Transverse colon (tissue), 4 donors: Measurements from ENCODE around the gene SMC1A. TPM values are rescaled to one million over a fixed set of nuclear protein-coding genes. Genes with fewer than 3 reads are reported as not detected.

Source experiments
- DNase-seq: peaks from one replicate; pipeline ENCODE4 v3.0.0-alpha.2; 2019
- H3K27ac ChIP-seq, 4 donors: fragments of 200-600 bp; sonication (generic); 2 replicates each; pipeline ENCODE4 v1.5.1; 2016 to 2018; ENCODE audit warnings: inconsistent platforms in 4 of 4
- H3K27me3 ChIP-seq: fragments of 200-600 bp; sonication (generic); 2 replicates; pipeline ENCODE4 v1.5.1; 2017; ENCODE audit warnings: inconsistent platforms
- H3K36me3 ChIP-seq, 4 donors: fragments of 200-600 bp; sonication (generic); 2 replicates each; pipeline ENCODE4 v1.5.1; 2017 to 2019; ENCODE audit warnings: inconsistent platforms in 4 of 4
- H3K4me1 ChIP-seq, 4 donors: fragments of 200-600 bp; sonication (generic); 2 replicates each; pipeline ENCODE4 v1.5.1; 2017 to 2020; ENCODE audit warnings: inconsistent platforms in 4 of 4
- H3K4me3 ChIP-seq, 4 donors: fragments of 200-600 bp; sonication (generic); 1 replicate in 1 of 4; 2 replicates in 3 of 4; pipeline versions ENCODE4 v1.5.1 to v1.6.1; 2017 to 2019; ENCODE audit warnings: inconsistent platforms in 4 of 4
- H3K9me3 ChIP-seq, 2 donors: fragments of 200-600 bp; sonication (generic); 2 replicates each; pipeline ENCODE4 v1.5.1; 2017 to 2019; ENCODE audit warnings: inconsistent platforms in 2 of 2
- EP300 ChIP-seq: sonication (generic); formaldehyde crosslinking; IDR thresholded peaks from one replicate; pipeline ENCODE4 v1.6.1; 2017; ENCODE audit warnings: antibody characterized with exemption, low read depth
- POLR2A ChIP-seq: fragments of 450-650 bp; IDR thresholded peaks from one replicate; pipeline ENCODE4 v1.6.1; 2016; ENCODE audit warnings: antibody characterized with exemption, mild to moderate bottlenecking, moderate library complexity
- POLR2AphosphoS5 ChIP-seq, 3 donors: sonication (generic); formaldehyde crosslinking; IDR thresholded peaks; one replicate each; pipeline ENCODE4 v1.6.1; 2016; ENCODE audit warnings: antibody characterized with exemption in 3 of 3
- WGBS, 2 donors: methylation state at CpG; one replicate each; pipeline ENCODE4 v1.1.5; 2018; ENCODE audit warnings: low coverage in 1 of 2; 5-methylcytosine and 5-hydroxymethylcytosine counted together
- in situ Hi-C, 4 donors: fragments of 200-750 bp; cut with MboI; loops; one replicate each; pipeline versions ENCODE4 v1.15.0 to v1.15.1; 2017; ENCODE audit warnings: low sequenced_read_pairs in 3 of 4, low pct_ligation_motif_present in 1 of 4, low pct_unique_long_range_greater_than_20kb in 1 of 4
- intact Hi-C: fragments of 100-400 bp; cut with DNase I; formaldehyde crosslinking; loops from one replicate; pipeline ENCODE4 v1.15.1; 2023; ENCODE audit warnings: low total_unique reads
- total RNA-seq, 4 donors: library from RNA; depleted of rRNA; stranded (reverse); fragments of >200 nt; gene quantifications; one replicate each; pipeline ENCODE4 v1.1.0, GENCODE V29; 2016
- TF ChIP-seq, protein P1 (sequence below), 5 experiments: fragments of 200-600 bp in 3 of 5; fragments of 450-650 bp in 2 of 5; sonication (generic) in 3 of 5; IDR thresholded peaks; 1 replicate in 2 of 5; 2 replicates in 3 of 5; pipeline ENCODE4 v1.5.1; 2016 to 2017; ENCODE audit warnings: antibody characterized with exemption in 5 of 5, inconsistent platforms in 3 of 5, mild to moderate bottlenecking in 2 of 5, moderate library complexity in 1 of 5

Gene SMC1A
- total RNA-seq, 4 donors from 2014 or later: 25.3 to 113 (median 52.9) TPM

DNA sequence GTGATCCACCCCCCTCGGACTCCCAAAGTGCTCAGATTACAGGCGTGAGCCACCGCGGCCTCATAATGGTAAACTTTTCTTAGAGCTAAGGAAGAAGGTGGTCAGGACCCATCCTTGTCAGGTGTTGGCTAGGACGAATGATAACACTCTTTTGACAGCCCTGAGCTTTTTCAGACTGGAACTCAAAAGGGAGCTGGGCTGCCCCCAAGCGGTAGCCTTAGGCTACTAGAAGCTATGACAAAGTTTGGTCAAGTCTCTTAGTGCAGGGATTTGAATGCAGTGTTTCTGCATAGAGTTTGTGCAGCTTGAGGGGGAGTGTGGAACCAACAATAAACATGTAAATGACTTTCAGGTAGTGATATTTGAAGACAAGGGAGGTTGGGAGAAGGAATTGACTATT, 23.5 kb upstream of the SMC1A start:
- TF ChIP-seq, protein P1, sequence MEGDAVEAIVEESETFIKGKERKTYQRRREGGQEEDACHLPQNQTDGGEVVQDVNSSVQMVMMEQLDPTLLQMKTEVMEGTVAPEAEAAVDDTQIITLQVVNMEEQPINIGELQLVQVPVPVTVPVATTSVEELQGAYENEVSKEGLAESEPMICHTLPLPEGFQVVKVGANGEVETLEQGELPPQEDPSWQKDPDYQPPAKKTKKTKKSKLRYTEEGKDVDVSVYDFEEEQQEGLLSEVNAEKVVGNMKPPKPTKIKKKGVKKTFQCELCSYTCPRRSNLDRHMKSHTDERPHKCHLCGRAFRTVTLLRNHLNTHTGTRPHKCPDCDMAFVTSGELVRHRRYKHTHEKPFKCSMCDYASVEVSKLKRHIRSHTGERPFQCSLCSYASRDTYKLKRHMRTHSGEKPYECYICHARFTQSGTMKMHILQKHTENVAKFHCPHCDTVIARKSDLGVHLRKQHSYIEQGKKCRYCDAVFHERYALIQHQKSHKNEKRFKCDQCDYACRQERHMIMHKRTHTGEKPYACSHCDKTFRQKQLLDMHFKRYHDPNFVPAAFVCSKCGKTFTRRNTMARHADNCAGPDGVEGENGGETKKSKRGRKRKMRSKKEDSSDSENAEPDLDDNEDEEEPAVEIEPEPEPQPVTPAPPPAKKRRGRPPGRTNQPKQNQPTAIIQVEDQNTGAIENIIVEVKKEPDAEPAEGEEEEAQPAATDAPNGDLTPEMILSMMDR (IDR thresholded peaks at IDR 0.05): peak; percentile 21 to 49 (median 44)
- TF ChIP-seq POLR2A: no peak
- no peak for TF ChIP-seq POLR2AphosphoS5 (IDR thresholded peaks at IDR 0.05)
- no peak for TF ChIP-seq EP300
- peaks cover 0 to 11% (median 2%) of the 10 kb centered on the region in 4 donors for H3K4me1 ChIP-seq
- in situ Hi-C loops: loop anchor here in 2 of 4 donors (10.0 to 25.0 kb wide), 2 partner anchors 131 to 134 kb away; no protein-coding TSS in a partner anchor
- intact Hi-C loops: no loop called here
- peak; percentile 43 for DNase-seq
- no peaks in the 10 kb centered on the region for H3K27me3 ChIP-seq
- H3K4me3 ChIP-seq: no peak overlapping the region
- no peaks in the 10 kb centered on the region for H3K9me3 ChIP-seq
- WGBS, 2 donors: 23% methylated on average over 6 of the region's 6 CpGs; no CpG with 5 or more reads in 1 of the 2 donors
- no peaks in the 10 kb centered on the region for H3K36me3 ChIP-seq
- H3K27ac ChIP-seq: no peak overlapping the region

DNA sequence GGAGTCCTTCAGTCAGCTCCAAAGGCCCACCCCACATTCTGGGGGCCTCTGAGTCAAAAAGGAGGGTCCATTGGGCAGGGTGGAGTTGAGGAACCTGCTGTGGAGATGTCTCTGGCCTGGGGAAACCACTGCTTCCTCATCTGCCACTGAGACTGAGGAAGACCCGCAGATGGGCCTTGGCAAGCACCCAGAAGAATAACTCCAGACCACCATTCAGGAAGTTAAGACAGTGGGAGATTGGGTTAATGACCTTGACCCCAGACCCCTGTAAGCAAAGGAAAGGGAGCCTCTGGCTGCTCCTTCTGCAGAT, 19.8 kb upstream of the SMC1A start:
- H3K9me3 ChIP-seq: no peaks in the 10 kb centered on the region
- intact Hi-C loops: no loop called here
- in situ Hi-C loops: loop anchor here in 2 of 4 donors (10.0 to 25.0 kb wide), 2 partner anchors 127 to 130 kb away; no protein-coding TSS in a partner anchor
- WGBS, 2 donors: 75% methylated on average over 1 of the region's 1 CpG; no CpG with 5 or more reads in 1 of the 2 donors
- peak overlapping the region in 3 of 4 donors; percentile 78 to 86 (median 84) for H3K27ac ChIP-seq
- no peak for DNase-seq
- no peak for TF ChIP-seq POLR2AphosphoS5 (IDR thresholded peaks at IDR 0.05)
- TF ChIP-seq, protein P1 (IDR thresholded peaks at IDR 0.05): no peak
- no peak for TF ChIP-seq EP300
- TF ChIP-seq POLR2A: no peak
- H3K4me1 ChIP-seq: peaks cover 0 to 13% (median 2%) of the 10 kb centered on the region in 4 donors
- no peaks in the 10 kb centered on the region for H3K36me3 ChIP-seq
- peak overlapping the region in 1 of 4 donors; percentile 40 for H3K4me3 ChIP-seq
- no peaks in the 10 kb centered on the region for H3K27me3 ChIP-seq

DNA sequence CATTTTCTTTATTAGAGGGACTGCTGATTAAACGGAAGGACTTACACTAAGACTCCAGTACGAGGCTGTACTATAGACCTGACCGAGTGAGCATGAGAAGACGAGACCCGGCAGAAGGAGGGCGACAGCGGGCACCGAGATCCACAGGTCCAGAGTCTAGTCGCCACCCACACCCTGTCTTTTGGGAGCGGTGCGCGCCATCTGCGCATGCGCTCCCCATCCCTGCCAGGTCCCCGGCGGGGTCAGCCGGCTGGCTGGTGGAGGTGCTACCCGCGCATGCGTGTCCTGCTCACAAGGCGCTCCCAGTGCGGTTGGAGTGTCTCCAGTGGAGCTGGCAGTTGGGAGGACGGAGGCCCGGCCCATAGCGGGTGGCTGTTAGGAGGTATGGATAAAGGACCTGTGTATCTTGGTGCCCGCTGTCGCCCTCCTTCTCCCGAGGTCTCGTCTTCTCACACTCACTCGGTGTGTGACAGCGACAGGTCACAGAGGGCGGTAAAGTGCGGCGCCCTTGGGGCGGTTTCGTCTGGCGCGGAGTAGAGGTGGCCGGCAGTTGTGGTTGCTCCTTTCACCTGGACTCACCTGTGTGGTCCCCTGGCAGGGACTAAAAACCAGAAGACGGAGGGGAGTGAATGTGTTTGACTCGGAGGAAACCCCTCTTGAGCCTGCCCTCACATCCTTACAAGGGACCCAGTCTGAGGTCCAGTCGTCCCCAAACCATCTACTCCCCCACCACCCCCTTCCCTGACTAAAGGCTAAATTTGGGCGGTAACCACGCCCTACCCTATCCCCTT, 19.3 kb upstream of the SMC1A start:
- DNase-seq: peak; percentile 87
- in situ Hi-C loops (loop anchor here in 2 of 4 donors (10.0 to 25.0 kb wide), 2 partner anchors 127 to 129 kb away; no protein-coding TSS in a partner anchor), intact Hi-C loops (no loop called here)
- Histone ChIP-seq H3K27ac (peak overlapping the region; percentile 78 to 86 (median 82)), H3K4me3 (peak overlapping the region in 3 of 4 donors; percentile 27 to 40 (median 30)), H3K36me3 (no peaks in the 10 kb centered on the region), H3K27me3 (no peaks in the 10 kb centered on the region), H3K9me3 (no peaks in the 10 kb centered on the region), H3K4me1 (peaks cover 0 to 13% (median 2%) of the 10 kb centered on the region in 4 donors)
- WGBS, 2 donors: 31% methylated on average over 37 of the region's 44 CpGs; no CpG with 5 or more reads in 1 of the 2 donors
- TF ChIP-seq POLR2AphosphoS5 (IDR thresholded peaks at IDR 0.05) (peak in 2 of 3 donors; percentile 57 to 59), EP300 (no peak), POLR2A (peak; percentile 40)
- TF ChIP-seq, protein P1 (IDR thresholded peaks at IDR 0.05): no peak

DNA sequence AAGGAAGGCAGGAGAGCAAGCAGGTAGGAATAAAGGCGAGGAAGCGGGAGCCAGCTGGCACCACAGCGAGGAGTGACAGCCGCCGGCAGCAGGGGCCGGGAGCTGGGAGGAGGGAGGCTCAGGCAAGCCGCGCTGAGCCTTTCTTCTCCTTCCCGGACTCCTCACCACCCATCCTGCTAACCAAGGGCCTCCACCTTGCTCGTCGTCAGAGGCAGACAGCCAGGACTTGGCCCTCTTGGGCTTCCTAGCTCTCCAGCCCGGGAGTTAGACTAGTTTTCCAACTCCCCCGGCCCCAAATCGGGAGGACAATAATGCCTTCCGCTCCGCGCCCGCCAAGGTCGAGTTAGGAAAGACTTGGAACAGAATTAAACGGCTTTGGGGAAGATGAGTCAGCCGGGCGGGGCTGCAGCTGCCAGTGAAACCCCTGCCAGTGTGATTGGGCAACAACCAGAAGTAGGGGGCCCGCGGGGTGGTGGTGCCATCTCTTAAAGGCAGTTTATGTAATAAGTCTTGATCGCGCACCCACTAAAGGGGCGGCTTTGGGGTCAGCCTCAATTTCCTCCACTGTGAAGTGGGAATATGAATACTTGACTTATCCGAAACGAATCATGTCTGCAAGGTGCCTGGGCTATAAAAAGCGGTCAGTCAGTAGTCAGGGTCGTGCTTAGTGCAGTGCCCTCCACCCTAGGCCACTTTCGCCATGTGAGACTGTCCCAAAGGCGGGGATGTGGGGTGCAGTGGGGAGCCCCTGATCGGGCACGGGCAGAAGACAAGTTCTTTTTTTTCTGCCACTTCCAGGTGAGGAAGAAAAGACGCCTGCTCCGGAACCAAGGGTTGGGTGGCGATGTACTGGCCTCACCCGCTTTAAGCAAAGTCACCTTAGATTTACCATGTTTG, 18.4 kb upstream of the SMC1A start:
- Histone ChIP-seq H3K4me3 (peak overlapping the region in 3 of 4 donors; percentile 27 to 40 (median 30)), H3K36me3 (no peaks in the 10 kb centered on the region), H3K9me3 (no peaks in the 10 kb centered on the region), H3K27me3 (no peaks in the 10 kb centered on the region), H3K4me1 (peaks cover 0 to 13% (median 2%) of the 10 kb centered on the region in 4 donors), H3K27ac (peak overlapping the region; percentile 78 to 86 (median 82))
- TF ChIP-seq, protein P1 (IDR thresholded peaks at IDR 0.05): no peak
- TF ChIP-seq EP300 (no peak), POLR2AphosphoS5 (IDR thresholded peaks at IDR 0.05) (peak; percentile 19 to 68 (median 47)), POLR2A (no peak)
- DNase-seq: peak; percentile 72
- intact Hi-C loops (no loop called here), in situ Hi-C loops (loop anchor here in 2 of 4 donors (10.0 to 25.0 kb wide), 2 partner anchors 126 to 129 kb away; no protein-coding TSS in a partner anchor)
- 35% methylated on average over 38 of the region's 39 CpGs; no CpG with 5 or more reads in 1 of the 2 donors for WGBS, 2 donors
